ENCODE measurements around the gene ZNF638.
A peak's percentile ranks its signal among the peaks of the same experiment; 100 is the strongest.

ZNF638 gene, protein sequence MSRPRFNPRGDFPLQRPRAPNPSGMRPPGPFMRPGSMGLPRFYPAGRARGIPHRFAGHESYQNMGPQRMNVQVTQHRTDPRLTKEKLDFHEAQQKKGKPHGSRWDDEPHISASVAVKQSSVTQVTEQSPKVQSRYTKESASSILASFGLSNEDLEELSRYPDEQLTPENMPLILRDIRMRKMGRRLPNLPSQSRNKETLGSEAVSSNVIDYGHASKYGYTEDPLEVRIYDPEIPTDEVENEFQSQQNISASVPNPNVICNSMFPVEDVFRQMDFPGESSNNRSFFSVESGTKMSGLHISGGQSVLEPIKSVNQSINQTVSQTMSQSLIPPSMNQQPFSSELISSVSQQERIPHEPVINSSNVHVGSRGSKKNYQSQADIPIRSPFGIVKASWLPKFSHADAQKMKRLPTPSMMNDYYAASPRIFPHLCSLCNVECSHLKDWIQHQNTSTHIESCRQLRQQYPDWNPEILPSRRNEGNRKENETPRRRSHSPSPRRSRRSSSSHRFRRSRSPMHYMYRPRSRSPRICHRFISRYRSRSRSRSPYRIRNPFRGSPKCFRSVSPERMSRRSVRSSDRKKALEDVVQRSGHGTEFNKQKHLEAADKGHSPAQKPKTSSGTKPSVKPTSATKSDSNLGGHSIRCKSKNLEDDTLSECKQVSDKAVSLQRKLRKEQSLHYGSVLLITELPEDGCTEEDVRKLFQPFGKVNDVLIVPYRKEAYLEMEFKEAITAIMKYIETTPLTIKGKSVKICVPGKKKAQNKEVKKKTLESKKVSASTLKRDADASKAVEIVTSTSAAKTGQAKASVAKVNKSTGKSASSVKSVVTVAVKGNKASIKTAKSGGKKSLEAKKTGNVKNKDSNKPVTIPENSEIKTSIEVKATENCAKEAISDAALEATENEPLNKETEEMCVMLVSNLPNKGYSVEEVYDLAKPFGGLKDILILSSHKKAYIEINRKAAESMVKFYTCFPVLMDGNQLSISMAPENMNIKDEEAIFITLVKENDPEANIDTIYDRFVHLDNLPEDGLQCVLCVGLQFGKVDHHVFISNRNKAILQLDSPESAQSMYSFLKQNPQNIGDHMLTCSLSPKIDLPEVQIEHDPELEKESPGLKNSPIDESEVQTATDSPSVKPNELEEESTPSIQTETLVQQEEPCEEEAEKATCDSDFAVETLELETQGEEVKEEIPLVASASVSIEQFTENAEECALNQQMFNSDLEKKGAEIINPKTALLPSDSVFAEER (N-terminal part only)

DNA sequence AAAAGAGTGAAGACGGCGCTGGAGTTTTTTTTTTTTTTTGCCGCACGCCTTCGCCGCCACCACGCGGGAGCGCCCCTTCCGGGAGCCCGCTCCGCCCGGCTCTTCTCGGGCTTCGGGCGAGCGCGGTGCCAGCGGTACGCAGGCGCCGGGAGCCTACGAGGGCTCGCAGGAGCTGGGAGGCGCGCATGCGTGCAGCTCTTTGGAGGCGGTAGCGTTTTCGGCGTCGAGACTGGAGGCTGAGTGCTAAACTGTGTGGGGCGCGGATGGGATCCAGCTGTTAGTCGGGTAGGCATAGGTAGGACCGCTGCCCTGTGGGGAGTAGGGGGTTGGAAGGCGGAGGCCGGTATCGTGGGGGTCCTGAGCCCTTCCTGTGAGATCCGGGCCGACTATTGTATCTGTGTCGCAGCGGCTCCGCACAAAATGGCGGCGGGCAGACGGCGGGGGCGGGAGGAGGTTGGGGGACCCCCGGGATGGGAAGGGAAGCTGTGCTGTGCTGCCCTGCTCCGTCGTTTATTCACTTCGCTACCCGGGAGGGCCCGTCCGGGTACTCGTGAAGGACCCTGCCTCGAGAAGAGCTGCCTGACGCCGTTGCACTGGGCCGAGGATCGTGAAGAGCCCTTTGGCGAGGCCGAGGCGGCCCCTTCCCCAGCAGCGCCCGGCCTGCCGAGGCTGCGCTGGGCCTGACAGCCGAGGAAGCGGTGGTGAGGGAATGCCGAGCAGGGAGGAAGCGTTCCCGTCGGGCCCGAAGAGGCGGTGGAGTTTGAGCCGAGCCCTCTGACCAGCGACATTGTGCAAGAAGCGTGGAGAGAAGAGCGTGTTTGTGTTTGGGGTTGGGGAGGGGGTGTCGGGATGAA is at the start of gene ZNF638:
Gene ZNF638 (plus strand): TSS at position 202 of the 854 bp plus-strand sequence. CDS start 17,173 bp downstream, outside the sequence.
- peak within 1 kb of the TSS; percentile 89 for H3K27ac ChIP-seq
- TF ChIP-seq, protein P1, sequence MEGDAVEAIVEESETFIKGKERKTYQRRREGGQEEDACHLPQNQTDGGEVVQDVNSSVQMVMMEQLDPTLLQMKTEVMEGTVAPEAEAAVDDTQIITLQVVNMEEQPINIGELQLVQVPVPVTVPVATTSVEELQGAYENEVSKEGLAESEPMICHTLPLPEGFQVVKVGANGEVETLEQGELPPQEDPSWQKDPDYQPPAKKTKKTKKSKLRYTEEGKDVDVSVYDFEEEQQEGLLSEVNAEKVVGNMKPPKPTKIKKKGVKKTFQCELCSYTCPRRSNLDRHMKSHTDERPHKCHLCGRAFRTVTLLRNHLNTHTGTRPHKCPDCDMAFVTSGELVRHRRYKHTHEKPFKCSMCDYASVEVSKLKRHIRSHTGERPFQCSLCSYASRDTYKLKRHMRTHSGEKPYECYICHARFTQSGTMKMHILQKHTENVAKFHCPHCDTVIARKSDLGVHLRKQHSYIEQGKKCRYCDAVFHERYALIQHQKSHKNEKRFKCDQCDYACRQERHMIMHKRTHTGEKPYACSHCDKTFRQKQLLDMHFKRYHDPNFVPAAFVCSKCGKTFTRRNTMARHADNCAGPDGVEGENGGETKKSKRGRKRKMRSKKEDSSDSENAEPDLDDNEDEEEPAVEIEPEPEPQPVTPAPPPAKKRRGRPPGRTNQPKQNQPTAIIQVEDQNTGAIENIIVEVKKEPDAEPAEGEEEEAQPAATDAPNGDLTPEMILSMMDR (conservative IDR thresholded peaks at IDR 0.05), result peak; percentile 94

DNA sequence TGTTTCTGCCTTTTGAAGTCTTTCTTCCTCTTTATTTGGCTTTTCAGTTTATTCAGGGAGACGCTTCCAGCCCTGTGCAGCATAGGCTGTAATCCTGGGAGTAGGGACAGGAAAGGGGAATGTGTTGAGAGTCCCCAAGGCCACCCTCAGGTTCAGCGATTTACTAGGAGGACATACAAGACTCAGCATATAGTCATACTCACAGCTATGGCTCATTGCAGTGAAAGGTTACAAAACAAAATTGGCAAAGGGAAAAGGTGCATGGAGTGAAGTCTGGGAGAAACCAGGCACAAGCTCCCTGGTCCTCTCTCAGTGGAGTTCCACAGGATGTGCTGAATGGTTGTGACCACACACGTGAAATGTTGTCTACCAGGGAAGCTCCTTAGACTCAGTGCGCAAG is 49.6 kb upstream of the ZNF638 start:
- no peak overlapping the region for H3K27ac ChIP-seq
- TF ChIP-seq, protein P1 (conservative IDR thresholded peaks at IDR 0.05), result no peak

DNA sequence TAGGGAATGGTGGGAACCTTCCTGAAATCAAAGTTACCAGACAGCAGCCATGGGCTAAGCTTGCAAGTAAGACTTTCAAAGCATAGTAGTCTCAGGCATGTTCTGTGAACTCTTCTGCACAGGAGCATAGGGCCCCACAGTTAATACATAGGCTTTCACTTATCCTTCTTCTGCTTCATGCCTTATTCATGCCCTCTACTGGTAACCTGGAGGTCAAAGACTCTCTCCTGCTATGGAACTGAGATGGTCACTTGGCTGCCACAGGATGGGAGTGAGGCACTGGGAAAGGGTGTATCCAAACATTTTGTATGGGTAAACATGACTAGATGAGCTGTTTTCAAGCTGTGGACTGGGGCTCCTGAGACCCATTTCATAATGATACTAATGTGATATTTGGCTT is 49.1 kb upstream of the ZNF638 start:
- TF ChIP-seq, protein P1 (conservative IDR thresholded peaks at IDR 0.05), result 0 out of 2 replicates have a peak, but pooled peaks have one; percentile 10
- H3K27ac ChIP-seq, result no peak overlapping the region

DNA sequence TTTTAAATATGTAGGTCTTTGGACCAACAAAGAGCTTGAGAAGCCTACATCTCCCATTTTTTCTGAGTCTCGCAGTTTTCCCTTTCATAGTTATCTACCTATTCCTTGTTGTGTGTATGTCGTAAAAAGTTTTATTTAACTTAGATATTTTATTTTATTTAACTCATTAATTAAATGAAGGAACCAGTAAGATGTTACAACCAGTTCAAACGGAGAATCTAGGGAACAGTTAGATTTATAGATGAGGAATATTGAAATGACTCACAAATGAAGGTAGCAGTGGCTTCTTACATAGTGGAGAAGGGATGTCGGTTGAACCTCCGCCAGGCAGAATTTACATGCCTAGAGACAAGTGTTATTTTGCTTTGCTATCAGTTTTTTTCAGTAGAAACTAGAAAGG is 48.5 kb upstream of the ZNF638 start:
- H3K27ac ChIP-seq, result no peak overlapping the region
- TF ChIP-seq, protein P1 (conservative IDR thresholded peaks at IDR 0.05), result no peak

DNA sequence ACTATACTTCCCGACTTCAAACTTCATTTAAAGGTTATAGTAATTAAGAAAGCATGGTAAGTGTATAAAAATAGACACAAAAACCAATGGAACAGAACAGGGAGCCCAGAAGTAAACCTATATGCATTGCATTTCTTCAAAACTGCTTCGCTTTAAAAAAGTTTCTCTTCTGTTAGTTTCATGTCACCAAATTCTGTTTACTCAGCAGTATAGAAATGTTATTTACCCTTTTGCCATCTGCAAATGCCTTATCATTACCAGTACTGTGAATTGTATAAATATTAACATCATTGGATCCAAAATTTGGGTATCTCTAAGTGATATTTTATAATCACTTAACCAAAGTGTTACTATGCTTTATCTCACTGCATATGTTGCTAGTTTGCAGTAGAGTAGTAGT is 45.9 kb upstream of the ZNF638 start:
- H3K27ac ChIP-seq, result no peak overlapping the region
- TF ChIP-seq, protein P1 (conservative IDR thresholded peaks at IDR 0.05), result no peak

DNA sequence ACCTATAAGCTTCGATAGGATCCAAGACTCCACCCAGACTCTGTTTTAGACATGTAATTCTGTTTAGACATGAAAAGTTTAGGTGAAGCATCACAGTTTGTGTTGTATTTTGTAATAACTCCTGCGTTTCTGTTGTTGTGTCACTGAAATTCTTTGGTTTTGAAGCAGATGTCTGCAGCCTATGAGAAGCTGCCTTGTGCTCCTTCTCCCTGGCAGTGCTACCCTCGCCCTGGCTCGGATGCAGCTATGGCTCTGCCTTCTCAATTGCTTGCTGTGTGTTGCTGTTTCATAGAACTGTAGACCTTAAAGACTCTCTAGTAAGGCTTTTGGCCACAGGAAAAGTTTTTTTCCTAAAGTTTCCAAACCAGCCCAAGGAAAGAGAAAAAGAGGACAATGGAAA is 40.2 kb upstream of the ZNF638 start:
- TF ChIP-seq, protein P1 (conservative IDR thresholded peaks at IDR 0.05), result no peak

More for the DNA sequence above, 40.2 kb upstream of the ZNF638 start:
- no peak overlapping the region for H3K27ac ChIP-seq

Data from VCaP (cell line).